Vagina (tissue), 2 donors: Measurements from ENCODE around the gene ZNF711.

Experiments used
- POLR2AphosphoS5 ChIP-seq, 2 donors: sonication (generic); formaldehyde crosslinking; IDR thresholded peaks; one replicate each; pipeline ENCODE4 v1.9.0; 2017; ENCODE audit warnings: antibody characterized with exemption in 2 of 2, mild to moderate bottlenecking in 2 of 2, low read depth in 1 of 2; ENCODE audit not compliant: insufficient read depth in 1 of 2
- TF ChIP-seq, protein P1 (sequence below), 3 experiments: fragments of 450-650 bp in 2 of 3; fragments of 200-600 bp in 1 of 3; sonication (generic) in 1 of 3; IDR thresholded peaks; one replicate each; pipeline ENCODE4 v1.5.1; 2017 to 2019; ENCODE audit warnings: antibody characterized with exemption in 3 of 3, mild to moderate bottlenecking in 2 of 3, moderate library complexity in 2 of 3

DNA sequence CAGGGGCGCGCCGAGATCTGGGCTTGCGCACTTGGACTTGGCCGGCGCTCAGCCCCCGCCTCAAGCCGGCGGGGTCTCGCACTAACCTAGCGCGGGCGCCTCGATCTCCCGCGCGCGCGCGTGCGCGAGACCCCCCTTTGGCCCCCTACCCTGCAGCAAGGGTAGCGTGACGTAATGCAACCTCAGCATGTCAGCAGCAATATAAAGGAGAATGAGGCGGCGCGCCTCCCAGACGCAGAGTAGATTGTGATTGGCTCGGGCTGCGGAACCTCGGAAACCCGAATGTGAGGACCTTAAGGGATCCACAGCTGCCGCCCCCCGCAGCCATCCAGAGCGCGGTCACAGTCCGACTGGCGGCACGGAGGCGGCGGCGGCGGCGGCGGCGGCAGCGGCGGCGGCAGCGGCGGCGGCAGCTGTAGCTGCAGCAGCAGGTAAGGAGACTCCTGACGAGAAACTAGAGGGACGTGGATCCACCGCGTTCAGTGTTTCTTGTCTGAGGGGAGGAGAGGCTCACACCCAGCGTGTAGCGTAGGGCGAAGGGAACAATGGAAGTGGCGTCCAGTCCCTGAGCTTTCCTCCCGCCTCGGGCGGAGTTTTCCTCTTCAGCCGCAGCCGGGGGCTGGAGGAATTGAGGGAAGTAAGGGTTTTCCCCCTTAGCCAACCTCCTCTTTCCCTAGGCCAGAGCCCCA lies at the start of gene ZNF711, which contains the start of gene SATL1:
- TF ChIP-seq, protein P1, sequence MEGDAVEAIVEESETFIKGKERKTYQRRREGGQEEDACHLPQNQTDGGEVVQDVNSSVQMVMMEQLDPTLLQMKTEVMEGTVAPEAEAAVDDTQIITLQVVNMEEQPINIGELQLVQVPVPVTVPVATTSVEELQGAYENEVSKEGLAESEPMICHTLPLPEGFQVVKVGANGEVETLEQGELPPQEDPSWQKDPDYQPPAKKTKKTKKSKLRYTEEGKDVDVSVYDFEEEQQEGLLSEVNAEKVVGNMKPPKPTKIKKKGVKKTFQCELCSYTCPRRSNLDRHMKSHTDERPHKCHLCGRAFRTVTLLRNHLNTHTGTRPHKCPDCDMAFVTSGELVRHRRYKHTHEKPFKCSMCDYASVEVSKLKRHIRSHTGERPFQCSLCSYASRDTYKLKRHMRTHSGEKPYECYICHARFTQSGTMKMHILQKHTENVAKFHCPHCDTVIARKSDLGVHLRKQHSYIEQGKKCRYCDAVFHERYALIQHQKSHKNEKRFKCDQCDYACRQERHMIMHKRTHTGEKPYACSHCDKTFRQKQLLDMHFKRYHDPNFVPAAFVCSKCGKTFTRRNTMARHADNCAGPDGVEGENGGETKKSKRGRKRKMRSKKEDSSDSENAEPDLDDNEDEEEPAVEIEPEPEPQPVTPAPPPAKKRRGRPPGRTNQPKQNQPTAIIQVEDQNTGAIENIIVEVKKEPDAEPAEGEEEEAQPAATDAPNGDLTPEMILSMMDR (IDR thresholded peaks at IDR 0.05): no peak
- TF ChIP-seq POLR2AphosphoS5 (IDR thresholded peaks at IDR 0.05; ENCODE audit: insufficient read depth in 1 of 2, low read depth in 1 of 2): no peak
